Ishikawa (cell line): ENCODE data around the gene ADAMTS12.

Experiments used
- CEBPB ChIP-seq: IDR thresholded peaks from 2 replicates; pipeline ENCODE4 v1.6.1; 2012
- CREB1 ChIP-seq: IDR thresholded peaks from 2 replicates; pipeline ENCODE4 v1.6.1; 2012; ENCODE audit warnings: low read depth
- EGR1 ChIP-seq: IDR thresholded peaks from 2 replicates; pipeline ENCODE4 v1.6.1; 2012
- EP300 ChIP-seq: IDR thresholded peaks from 2 replicates; pipeline ENCODE4 v1.6.1; 2012; ENCODE audit warnings: borderline replicate concordance
- FOXM1 ChIP-seq: IDR thresholded peaks from 2 replicates; pipeline ENCODE4 v1.6.1; 2012; ENCODE audit warnings: low read depth, borderline replicate concordance
- MAX ChIP-seq: IDR thresholded peaks from 2 replicates; pipeline ENCODE4 v1.6.1; 2012
- NFIC ChIP-seq: IDR thresholded peaks from 2 replicates; pipeline ENCODE4 v1.6.1; 2012
- RAD21 ChIP-seq: IDR thresholded peaks from 2 replicates; pipeline ENCODE4 v1.6.1; 2012; ENCODE audit warnings: low read depth
- REST ChIP-seq: IDR thresholded peaks from 2 replicates; pipeline ENCODE4 v1.6.1; 2012; ENCODE audit warnings: low read depth, mild to moderate bottlenecking
- TAF1 ChIP-seq: IDR thresholded peaks from 2 replicates; pipeline ENCODE4 v1.6.1; 2012; ENCODE audit warnings: low read depth, mild to moderate bottlenecking
- TCF12 ChIP-seq: IDR thresholded peaks from 2 replicates; pipeline ENCODE4 v1.6.1; 2012; ENCODE audit warnings: low read depth
- TEAD4 ChIP-seq: IDR thresholded peaks from 2 replicates; pipeline ENCODE4 v1.6.1; 2012
- USF1 ChIP-seq: IDR thresholded peaks from 2 replicates; pipeline ENCODE4 v1.6.1; 2012
- YY1 ChIP-seq: IDR thresholded peaks from 2 replicates; pipeline ENCODE4 v1.6.1; 2012; ENCODE audit warnings: low read depth
- ZBTB7A ChIP-seq: IDR thresholded peaks from 2 replicates; pipeline ENCODE4 v1.6.1; 2012; ENCODE audit warnings: low read depth

The ADAMTS12 gene

GRCh38 chr5:33601881-33602280, 289.9 kb downstream of the ADAMTS12 start:
- TF ChIP-seq ZBTB7A = no peak
- TF ChIP-seq TCF12 = peak; percentile 36; the same call in 1 of the 2 replicates
- peak; percentile 34; the same call in 1 of the 2 replicates for TF ChIP-seq MAX
- TF ChIP-seq REST = 0 out of 2 replicates have a peak, but pooled peaks have one; percentile 8
- TF ChIP-seq NFIC = 0 out of 2 replicates have a peak, but pooled peaks have one; percentile 21
- no peak for TF ChIP-seq USF1
- no peak for TF ChIP-seq CEBPB
- TF ChIP-seq CREB1 = no peak
- TF ChIP-seq TEAD4 = peak; percentile 91
- TF ChIP-seq RAD21 = no peak
- no peak for TF ChIP-seq TAF1
- TF ChIP-seq EGR1 = no peak

GRCh38 chr5:33595303-33595702, 296.5 kb downstream of the ADAMTS12 start:
- no peak for TF ChIP-seq EP300
- no peak for TF ChIP-seq YY1

GRCh38 chr5:33594006-33594405, 297.8 kb downstream of the ADAMTS12 start:
- no peak for TF ChIP-seq ZBTB7A
- TF ChIP-seq CREB1 = no peak
- no peak for TF ChIP-seq USF1
- no peak for TF ChIP-seq MAX
- TF ChIP-seq REST = no peak
- TF ChIP-seq YY1 = no peak
- no peak for TF ChIP-seq NFIC
- no peak for TF ChIP-seq FOXM1
- no peak for TF ChIP-seq TEAD4

GRCh38 chr5:33592245-33592644, 299.5 kb downstream of the ADAMTS12 start:
- TF ChIP-seq NFIC (no peak), FOXM1 (no peak), USF1 (no peak), EP300 (no peak), RAD21 (no peak), TCF12 (no peak), MAX (no peak), YY1 (no peak), REST (no peak), ZBTB7A (no peak), CEBPB (no peak), CREB1 (no peak), TEAD4 (no peak), EGR1 (no peak), TAF1 (no peak)
